Measurements from ENCODE around the gene TMEM11. TPM values are rescaled to one million over a fixed set of nuclear protein-coding genes. Genes with fewer than 3 reads are reported as not detected.

TMEM11 gene
- total RNA-seq, 2 experiments from 2014 or later: 23.6 to 28.2 TPM

DNA sequence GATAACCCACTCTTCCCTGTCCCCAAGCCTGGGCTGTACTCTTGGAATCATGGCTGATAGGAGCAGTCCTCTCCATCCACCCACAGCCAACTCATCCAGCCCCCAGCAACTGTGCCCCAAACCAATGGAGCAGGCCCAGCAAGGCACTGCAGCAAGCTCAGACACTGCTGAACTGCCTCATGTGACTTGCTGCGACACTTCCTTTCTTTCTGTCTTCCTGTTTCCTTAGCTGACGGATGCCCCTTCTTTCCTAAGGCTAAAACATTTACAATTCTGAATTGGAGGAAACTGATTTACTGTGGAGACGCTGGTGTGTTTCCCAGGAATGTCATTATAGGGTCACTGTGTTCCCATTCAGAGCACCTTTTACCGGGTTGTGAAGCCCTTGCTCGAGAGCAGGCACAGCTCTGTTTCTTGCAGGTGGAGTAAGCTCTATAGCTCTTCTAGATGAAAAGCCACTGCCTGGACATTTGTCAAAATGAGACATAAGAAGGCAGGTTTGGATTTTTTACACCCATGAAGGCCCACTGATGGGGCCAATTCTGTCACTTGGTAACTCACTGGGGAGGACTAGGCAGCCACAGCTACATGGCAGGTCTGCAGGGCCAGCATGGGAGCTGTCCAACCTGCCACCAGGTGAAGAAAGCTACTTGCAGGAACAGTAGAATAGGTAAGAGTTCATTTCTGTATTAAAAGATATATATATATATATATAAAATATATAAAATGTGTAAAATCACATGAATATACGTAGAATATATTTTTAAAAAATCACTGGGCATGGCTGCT lies 27.4 kb downstream of the TMEM11 start:
- no peaks in the 10 kb centered on the region for H3K27me3 Mint-ChIP-seq (ENCODE audit: low read depth)
- H3K27ac Mint-ChIP-seq: no peak overlapping the region
- H3K36me3 Mint-ChIP-seq (ENCODE audit: low read depth): peaks cover 12% of the 10 kb centered on the region
- no peak overlapping the region for H3K4me3 Mint-ChIP-seq
- CTCF ChIA-PET: no interaction called here
- intact Hi-C loops (cut with micrococcal nuclease): no loop called here
- H3K4me1 Mint-ChIP-seq (ENCODE audit: low read depth): peaks cover 2% of the 10 kb centered on the region
- H3K9me3 Mint-ChIP-seq: no peaks in the 10 kb centered on the region
- DNase-seq: no peak

DNA sequence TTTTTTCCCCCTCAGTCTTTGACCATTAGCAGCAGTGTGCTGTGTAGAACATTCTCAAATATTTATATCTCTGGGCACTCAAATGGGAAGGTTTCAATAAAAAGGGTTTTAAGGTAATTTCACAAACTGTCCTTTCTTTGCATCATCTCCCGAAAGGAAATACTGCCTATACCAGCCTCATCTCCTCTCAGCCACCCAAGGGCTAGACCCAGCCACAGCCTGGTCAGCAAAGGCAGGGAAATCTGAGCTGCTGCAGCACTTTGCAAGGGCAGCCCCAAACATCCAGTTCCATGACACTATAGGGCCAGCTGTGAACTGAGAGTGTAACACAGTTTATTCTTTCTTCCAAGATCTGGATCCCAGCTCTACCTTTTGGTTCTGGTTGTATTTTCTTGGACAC lies 28.9 kb downstream of the TMEM11 start:
- no peak overlapping the region for H3K27ac Mint-ChIP-seq
- H3K4me1 Mint-ChIP-seq (ENCODE audit: low read depth): peaks cover 2% of the 10 kb centered on the region
- intact Hi-C loops (cut with micrococcal nuclease): no loop called here
- CTCF ChIA-PET: no interaction called here
- no peaks in the 10 kb centered on the region for H3K27me3 Mint-ChIP-seq (ENCODE audit: low read depth)
- DNase-seq: no peak
- no peak overlapping the region for H3K4me3 Mint-ChIP-seq
- no peaks in the 10 kb centered on the region for H3K9me3 Mint-ChIP-seq
- peaks cover 7% of the 10 kb centered on the region for H3K36me3 Mint-ChIP-seq (ENCODE audit: low read depth)

DNA sequence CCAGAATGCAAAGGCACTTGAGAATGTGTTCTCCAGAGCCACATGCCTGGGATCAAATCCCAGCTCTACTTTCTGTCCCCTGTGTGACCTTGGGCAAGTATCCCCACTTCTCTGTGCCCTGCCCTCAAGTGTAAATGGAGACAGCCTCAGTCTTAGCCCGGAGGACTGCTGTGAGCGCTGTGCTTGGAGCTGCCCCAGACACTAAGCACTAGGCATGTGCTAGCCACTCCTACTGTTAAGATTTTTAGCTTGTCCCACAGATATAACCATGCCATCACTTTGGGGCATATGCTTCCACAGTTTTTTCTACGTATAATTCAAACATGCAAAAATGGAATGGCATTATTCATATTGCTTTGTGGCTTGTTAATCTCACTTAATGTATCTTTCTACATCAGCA lies 29.4 kb downstream of the TMEM11 start:
- CTCF ChIA-PET: no interaction called here
- H3K27me3 Mint-ChIP-seq (ENCODE audit: low read depth): no peaks in the 10 kb centered on the region
- intact Hi-C loops (cut with micrococcal nuclease): no loop called here
- H3K9me3 Mint-ChIP-seq: no peaks in the 10 kb centered on the region
- H3K4me3 Mint-ChIP-seq: no peak overlapping the region
- peaks cover 2% of the 10 kb centered on the region for H3K4me1 Mint-ChIP-seq (ENCODE audit: low read depth)
- no peak for DNase-seq
- H3K27ac Mint-ChIP-seq: no peak overlapping the region
- peaks cover 7% of the 10 kb centered on the region for H3K36me3 Mint-ChIP-seq (ENCODE audit: low read depth)

DNA sequence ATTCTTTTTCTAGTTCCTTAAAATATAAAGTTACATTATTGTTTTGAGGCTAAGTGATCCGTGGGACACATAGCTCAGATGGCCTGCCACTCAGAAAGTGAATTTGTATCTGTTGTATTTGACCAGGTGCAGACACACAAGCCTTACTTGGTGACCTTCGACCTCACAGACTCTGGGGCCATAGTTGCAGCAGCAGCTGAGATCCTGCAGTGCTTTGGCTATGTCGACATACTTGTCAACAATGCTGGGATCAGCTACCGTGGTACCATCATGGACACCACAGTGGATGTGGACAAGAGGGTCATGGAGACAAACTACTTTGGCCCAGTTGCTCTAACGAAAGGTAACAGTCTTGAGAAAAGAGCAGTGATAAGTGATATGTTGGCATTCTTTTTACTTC lies 30.5 kb downstream of the TMEM11 start:
- CTCF ChIA-PET: no interaction called here
- Mint-ChIP-seq H3K36me3 (ENCODE audit: low read depth) (peaks cover 7% of the 10 kb centered on the region), H3K4me1 (ENCODE audit: low read depth) (peaks cover 2% of the 10 kb centered on the region), H3K9me3 (no peaks in the 10 kb centered on the region), H3K27ac (no peak overlapping the region), H3K27me3 (ENCODE audit: low read depth) (no peaks in the 10 kb centered on the region), H3K4me3 (no peak overlapping the region)
- no peak for DNase-seq
- intact Hi-C loops (cut with micrococcal nuclease): no loop called here

DNA sequence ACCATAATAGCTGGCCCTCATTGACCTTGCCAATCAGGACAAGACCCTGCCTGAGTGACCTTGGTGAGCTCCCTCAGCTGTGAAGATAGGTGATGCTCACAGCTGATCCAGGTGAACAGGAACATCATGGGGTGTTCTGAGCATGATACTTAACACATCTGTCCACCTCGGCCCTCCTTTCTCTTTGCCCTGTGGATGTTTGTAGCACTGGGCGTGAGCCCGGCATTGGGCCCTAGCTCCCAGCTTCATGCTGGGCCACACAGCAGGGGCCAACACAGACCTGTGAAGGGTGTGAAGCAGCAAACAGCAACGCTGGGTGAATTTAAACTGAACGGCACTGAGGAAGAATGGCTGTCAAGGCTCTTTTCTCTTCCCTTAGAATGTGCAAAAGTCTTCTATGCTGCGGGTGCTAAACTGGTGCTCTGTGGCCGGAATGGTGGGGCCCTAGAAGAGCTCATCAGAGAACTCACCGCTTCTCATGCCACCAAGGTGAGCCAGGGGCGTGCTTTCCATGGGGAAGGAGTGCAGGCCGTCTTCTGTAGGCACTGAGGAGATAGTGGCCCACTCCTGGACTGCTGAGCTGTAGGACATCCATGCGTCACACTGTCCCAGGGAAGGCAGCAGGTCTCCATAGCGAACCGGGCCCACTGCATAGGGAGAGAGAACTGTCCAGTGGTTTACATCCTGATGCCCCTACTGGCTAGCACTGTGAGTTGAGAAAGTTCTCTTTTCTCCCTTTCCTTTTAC lies 35.9 kb downstream of the TMEM11 start:
- no peaks in the 10 kb centered on the region for H3K9me3 Mint-ChIP-seq
- peaks cover 2% of the 10 kb centered on the region for H3K4me1 Mint-ChIP-seq (ENCODE audit: low read depth)
- no peaks in the 10 kb centered on the region for H3K27me3 Mint-ChIP-seq (ENCODE audit: low read depth)
- H3K4me3 Mint-ChIP-seq: no peak overlapping the region
- intact Hi-C loops (cut with micrococcal nuclease): no loop called here
- H3K27ac Mint-ChIP-seq: no peak overlapping the region
- CTCF ChIA-PET: interaction anchor here (0.6 to 0.8 kb wide), 2 partner anchors 8 to 134 kb away, joined by 3 to 4 read pairs; no protein-coding TSS in a partner anchor
- H3K36me3 Mint-ChIP-seq (ENCODE audit: low read depth): no peaks in the 10 kb centered on the region
- DNase-seq: no peak

DNA sequence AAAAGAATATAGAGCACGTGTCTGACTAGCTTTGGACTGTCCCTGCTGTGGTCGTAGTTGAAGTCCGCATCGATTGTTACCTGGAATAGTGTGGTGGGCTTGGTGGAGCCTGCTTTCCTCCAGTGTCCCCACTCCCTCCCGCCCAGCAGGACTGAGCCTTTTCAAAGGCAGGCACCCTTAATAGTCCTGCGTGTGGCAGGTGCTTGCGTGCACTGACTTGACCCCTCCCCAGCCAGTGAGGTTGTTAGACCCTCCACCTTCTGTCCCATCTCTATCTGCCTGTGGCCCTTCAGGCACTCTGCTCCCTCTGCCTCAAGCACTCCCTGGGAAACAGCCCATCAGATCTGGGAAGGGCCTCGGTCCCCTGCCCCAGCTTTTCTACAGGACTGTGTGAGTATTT lies 36.6 kb downstream of the TMEM11 start:
- CTCF ChIA-PET: no interaction called here
- Mint-ChIP-seq H3K4me1 (ENCODE audit: low read depth) (no peaks in the 10 kb centered on the region), H3K9me3 (no peaks in the 10 kb centered on the region), H3K36me3 (ENCODE audit: low read depth) (no peaks in the 10 kb centered on the region), H3K4me3 (no peak overlapping the region), H3K27me3 (ENCODE audit: low read depth) (no peaks in the 10 kb centered on the region), H3K27ac (no peak overlapping the region)
- intact Hi-C loops (cut with micrococcal nuclease): no loop called here
- DNase-seq: no peak

DNA sequence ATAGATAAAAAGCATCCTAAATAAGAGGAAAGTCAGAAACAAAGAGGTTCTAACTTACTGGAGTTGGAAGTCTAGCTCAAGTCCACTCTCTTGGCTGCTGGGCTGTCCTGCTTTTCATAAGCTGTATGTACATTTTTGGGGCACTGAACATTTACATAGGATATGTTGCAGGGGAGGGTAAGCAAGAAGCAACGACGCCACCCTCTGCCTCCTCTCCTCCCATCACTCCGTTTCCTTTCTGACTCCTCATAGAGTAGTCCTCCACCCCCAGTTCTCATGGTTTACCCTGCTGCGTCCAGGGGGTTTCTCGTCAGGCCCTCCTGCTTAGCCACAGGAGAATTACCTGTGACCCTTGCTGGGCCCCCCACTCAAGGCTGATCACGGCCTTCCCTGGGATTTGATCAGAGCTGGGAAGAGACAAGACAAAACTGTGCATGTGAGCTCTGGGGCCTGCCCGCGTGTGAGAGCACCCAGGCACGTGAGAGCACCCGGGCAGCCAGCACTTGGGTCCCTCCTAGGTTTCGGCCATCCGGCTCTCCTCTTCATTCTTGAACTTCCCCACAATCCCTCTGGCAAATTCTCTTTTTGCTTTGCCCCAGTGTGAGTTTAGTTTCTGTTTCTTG lies 37.1 kb downstream of the TMEM11 start:
- H3K4me1 Mint-ChIP-seq (ENCODE audit: low read depth): peaks cover 3% of the 10 kb centered on the region
- CTCF ChIA-PET: no interaction called here
- H3K27ac Mint-ChIP-seq: no peak overlapping the region
- intact Hi-C loops (cut with micrococcal nuclease): no loop called here
- H3K27me3 Mint-ChIP-seq (ENCODE audit: low read depth): no peaks in the 10 kb centered on the region
- peaks cover 3% of the 10 kb centered on the region for H3K36me3 Mint-ChIP-seq (ENCODE audit: low read depth)
- no peak overlapping the region for H3K4me3 Mint-ChIP-seq
- DNase-seq: no peak
- H3K9me3 Mint-ChIP-seq: no peaks in the 10 kb centered on the region

DNA sequence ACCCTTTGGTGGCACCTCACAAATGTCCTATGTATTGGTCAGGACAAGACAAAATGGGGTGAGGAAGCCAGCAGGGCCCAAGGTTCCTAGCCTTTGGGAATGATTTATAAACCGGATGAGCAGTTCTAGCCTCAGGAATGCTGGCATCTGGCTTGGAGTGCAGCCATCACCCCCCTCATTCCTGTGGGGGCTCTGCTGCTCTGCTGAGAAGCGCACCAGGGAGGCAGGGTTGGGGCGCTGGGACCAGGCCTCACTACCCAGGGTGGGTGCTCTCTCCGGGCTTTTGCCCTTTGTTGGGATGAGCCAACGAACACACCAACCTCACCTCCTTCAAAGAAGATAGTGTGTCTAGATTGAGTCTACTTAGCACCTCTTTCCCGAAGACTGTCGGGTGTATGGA lies 39.2 kb downstream of the TMEM11 start:
- no peak for DNase-seq
- H3K36me3 Mint-ChIP-seq (ENCODE audit: low read depth): peaks cover 6% of the 10 kb centered on the region
- peaks cover 15% of the 10 kb centered on the region for H3K4me1 Mint-ChIP-seq (ENCODE audit: low read depth)
- no peaks in the 10 kb centered on the region for H3K9me3 Mint-ChIP-seq
- CTCF ChIA-PET: no interaction called here
- peak overlapping the region; percentile 53 for H3K27ac Mint-ChIP-seq
- H3K4me3 Mint-ChIP-seq: no peak overlapping the region
- intact Hi-C loops (cut with micrococcal nuclease): no loop called here
- H3K27me3 Mint-ChIP-seq (ENCODE audit: low read depth): no peaks in the 10 kb centered on the region

DNA sequence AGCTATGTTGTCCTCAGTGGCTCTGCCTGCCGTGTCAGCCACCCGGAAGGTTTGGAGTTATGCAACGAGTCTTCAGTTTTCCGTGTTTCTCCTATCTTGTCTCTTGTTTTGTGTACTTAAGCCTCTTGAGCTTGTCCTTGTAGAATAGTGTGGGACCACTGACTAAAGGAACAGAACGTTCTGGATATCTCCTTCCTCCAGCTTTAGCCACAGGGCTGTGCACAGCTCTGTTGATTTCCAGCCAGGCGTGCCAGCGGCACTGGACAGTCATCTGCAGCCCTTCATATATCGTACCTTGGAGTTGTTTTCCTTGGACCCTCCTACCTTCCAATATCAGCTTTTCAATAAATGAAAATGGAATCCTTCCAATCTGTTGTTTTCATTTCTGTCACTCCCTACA lies 39.8 kb downstream of the TMEM11 start:
- Mint-ChIP-seq H3K36me3 (ENCODE audit: low read depth) (peaks cover 6% of the 10 kb centered on the region), H3K27ac (peak overlapping the region; percentile 53), H3K4me1 (ENCODE audit: low read depth) (peaks cover 15% of the 10 kb centered on the region), H3K4me3 (no peak overlapping the region), H3K27me3 (ENCODE audit: low read depth) (no peaks in the 10 kb centered on the region), H3K9me3 (no peaks in the 10 kb centered on the region)
- CTCF ChIA-PET: no interaction called here
- intact Hi-C loops (cut with micrococcal nuclease): no loop called here
- DNase-seq: no peak

DNA sequence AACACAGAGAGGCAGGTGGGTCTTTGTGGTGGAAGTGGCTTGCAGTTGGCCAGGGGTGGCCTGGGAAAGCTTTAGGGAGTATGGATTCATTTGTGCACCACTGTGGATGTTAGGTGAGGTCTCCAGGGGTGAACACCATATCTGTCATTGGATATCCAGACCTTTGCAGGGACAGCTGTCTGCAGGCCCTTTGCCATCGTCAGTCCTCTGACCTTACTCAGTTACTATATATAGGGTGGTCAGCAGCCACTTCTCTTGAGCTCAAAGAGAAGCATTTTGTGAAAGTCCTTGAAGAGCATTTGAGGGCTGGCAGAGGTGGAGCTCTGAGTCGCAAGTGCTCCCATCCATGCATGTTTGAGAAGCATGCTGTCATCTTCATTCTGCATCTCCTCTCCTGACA lies 40.4 kb downstream of the TMEM11 start:
- H3K4me3 Mint-ChIP-seq: no peak overlapping the region
- no peak overlapping the region for H3K27ac Mint-ChIP-seq
- peaks cover 15% of the 10 kb centered on the region for H3K4me1 Mint-ChIP-seq (ENCODE audit: low read depth)
- H3K9me3 Mint-ChIP-seq: no peaks in the 10 kb centered on the region
- H3K27me3 Mint-ChIP-seq (ENCODE audit: low read depth): no peaks in the 10 kb centered on the region
- peaks cover 6% of the 10 kb centered on the region for H3K36me3 Mint-ChIP-seq (ENCODE audit: low read depth)
- intact Hi-C loops (cut with micrococcal nuclease): no loop called here
- no peak for DNase-seq
- CTCF ChIA-PET: no interaction called here

DNA sequence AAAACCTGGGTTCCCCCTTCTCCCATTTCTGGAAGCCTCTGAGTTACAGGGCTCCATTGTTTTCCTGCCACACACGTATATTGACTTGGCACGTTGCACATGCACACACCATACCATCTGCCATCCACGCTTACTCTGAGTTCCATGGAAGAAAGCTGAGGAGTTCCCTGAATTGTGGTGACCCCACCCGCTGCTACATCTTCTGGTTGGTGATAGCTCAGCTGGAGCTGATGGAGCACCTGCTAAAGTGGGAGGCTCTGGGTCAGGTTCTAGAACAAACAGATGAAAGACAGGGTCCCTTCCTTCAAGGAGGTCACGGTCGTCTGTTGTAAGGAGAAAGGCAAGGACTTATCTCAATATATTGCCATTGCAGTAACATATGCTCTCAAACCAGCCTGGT lies 41.1 kb downstream of the TMEM11 start:
- Mint-ChIP-seq H3K4me1 (ENCODE audit: low read depth) (peaks cover 15% of the 10 kb centered on the region), H3K27me3 (ENCODE audit: low read depth) (no peaks in the 10 kb centered on the region), H3K36me3 (ENCODE audit: low read depth) (peaks cover 7% of the 10 kb centered on the region), H3K4me3 (no peak overlapping the region), H3K9me3 (no peaks in the 10 kb centered on the region), H3K27ac (no peak overlapping the region)
- CTCF ChIA-PET: no interaction called here
- no peak for DNase-seq
- intact Hi-C loops (cut with micrococcal nuclease): no loop called here

DNA sequence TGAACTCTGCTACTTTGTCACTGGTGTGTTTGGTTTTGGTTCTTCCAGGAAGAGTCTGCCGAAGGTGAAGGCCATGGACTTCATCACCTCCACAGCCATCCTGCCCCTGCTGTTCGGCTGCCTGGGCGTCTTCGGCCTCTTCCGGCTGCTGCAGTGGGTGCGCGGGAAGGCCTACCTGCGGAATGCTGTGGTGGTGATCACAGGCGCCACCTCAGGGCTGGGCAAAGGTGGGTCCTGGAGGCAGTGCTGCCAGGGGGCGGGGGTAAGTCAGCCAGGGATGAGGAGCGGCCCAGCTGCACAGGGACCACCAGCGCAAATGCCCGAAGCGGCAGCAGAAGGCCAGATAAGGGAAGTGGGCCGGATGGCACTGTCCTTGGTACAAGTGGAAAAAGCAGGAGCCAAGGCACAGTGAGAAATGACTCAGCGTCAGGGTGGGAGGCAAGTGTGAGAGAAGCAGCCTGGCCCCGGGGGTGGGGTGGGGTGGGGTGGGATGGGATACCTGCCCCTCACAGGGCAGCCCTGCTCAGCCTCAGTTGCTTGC lies 41.9 kb downstream of the TMEM11 start:
- intact Hi-C loops (cut with micrococcal nuclease): loop anchor here (1.0 kb wide), 1 partner anchor 13 kb away; no protein-coding TSS in a partner anchor
- peaks cover 20% of the 10 kb centered on the region for H3K4me1 Mint-ChIP-seq (ENCODE audit: low read depth)
- no peak for DNase-seq
- no peaks in the 10 kb centered on the region for H3K27me3 Mint-ChIP-seq (ENCODE audit: low read depth)
- H3K27ac Mint-ChIP-seq: peak overlapping the region; percentile 47
- H3K36me3 Mint-ChIP-seq (ENCODE audit: low read depth): peaks cover 7% of the 10 kb centered on the region
- no peaks in the 10 kb centered on the region for H3K9me3 Mint-ChIP-seq
- CTCF ChIA-PET: no interaction called here
- no peak overlapping the region for H3K4me3 Mint-ChIP-seq
